Activated CD4-positive, CD25-positive, alpha-beta regulatory T cell treated with anti-CD3 and anti-CD28 coated beads, Interleukin-2, amount 50 U/mL, for 24 hours (primary cell): ENCODE results near the gene EHD4.

Experiments used
- ATAC-seq, 2 donors: fragments of 150-1000 bp; cut with Tn5 transposase; one replicate each; pipeline ENCODE4 v1.10.0; 2021; ENCODE audit warnings: mild to moderate bottlenecking in 1 of 2, moderate library complexity in 1 of 2

Gene EHD4

GRCh38 chr15:41933771-41934170, 38.6 kb downstream of the EHD4 start:
- no peak for ATAC-seq

- no peak for ATAC-seq
These were observed 39.0 kb downstream of the EHD4 start for GRCh38 chr15:41933326-41933725.

- ATAC-seq = no peak
These were observed 39.7 kb downstream of the EHD4 start for GRCh38 chr15:41932511-41933289.

- ATAC-seq = no peak
These were observed 40.3 kb downstream of the EHD4 start for GRCh38 chr15:41932101-41932500.

GRCh38 chr15:41930867-41931222, 41.5 kb downstream of the EHD4 start:
- ATAC-seq = no peak

- ATAC-seq = no peak
These were observed 42.0 kb downstream of the EHD4 start for GRCh38 chr15:41930221-41930866.

GRCh38 chr15:41928637-41929620, 43.4 kb downstream of the EHD4 start:
- peak; percentile 61 to 86 for ATAC-seq

GRCh38 chr15:41928100-41928499, 44.3 kb downstream of the EHD4 start:
- ATAC-seq = no peak

- ATAC-seq = no peak
These were observed 44.8 kb downstream of the EHD4 start for GRCh38 chr15:41927536-41927935.

- ATAC-seq = peak in 1 of 2 donors; percentile 27
These were observed 45.9 kb downstream of the EHD4 start for GRCh38 chr15:41926185-41927056.

GRCh38 chr15:41925086-41925608, 47.2 kb downstream of the EHD4 start:
- ATAC-seq = no peak

GRCh38 chr15:41923401-41923997, 48.9 kb downstream of the EHD4 start:
- ATAC-seq = no peak

- ATAC-seq = no peak
These were observed 50.0 kb downstream of the EHD4 start for GRCh38 chr15:41922353-41922752.

GRCh38 chr15:41921639-41922038, 50.7 kb downstream of the EHD4 start:
- ATAC-seq = no peak

GRCh38 chr15:41921167-41921566, 51.2 kb downstream of the EHD4 start:
- no peak for ATAC-seq

GRCh38 chr15:41919954-41920538, 52.3 kb downstream of the EHD4 start:
- no peak for ATAC-seq

GRCh38 chr15:41919201-41919820, 53.0 kb downstream of the EHD4 start:
- ATAC-seq = no peak

- ATAC-seq = no peak
These were observed 53.7 kb downstream of the EHD4 start for GRCh38 chr15:41918506-41919126.

GRCh38 chr15:41917767-41918430, 54.5 kb downstream of the EHD4 start:
- ATAC-seq = no peak
